ENCODE measurements around the gene GATAD1. TPM values are rescaled to one million over a fixed set of nuclear protein-coding genes. Genes with fewer than 3 reads are reported as not detected.

GATAD1 gene
- total RNA-seq, 1 donor from 2014 or later: 23.1 TPM

GRCh38 chr7:92506363-92506762 lies 59.1 kb downstream of the GATAD1 start:
- no peak overlapping the region for H3K27ac ChIP-seq (ENCODE audit: low read depth, low read length)
- Mint-ChIP-seq H3K27me3 (ENCODE audit: low read depth, unreplicated experiment) (no peaks in the 10 kb centered on the region), H3K36me3 (ENCODE audit: low read depth, unreplicated experiment) (peaks cover 3% of the 10 kb centered on the region), H3K4me3 (ENCODE audit: unreplicated experiment) (no peak overlapping the region), H3K9me3 (ENCODE audit: unreplicated experiment) (no peaks in the 10 kb centered on the region), H3K4me1 (ENCODE audit: low read depth, unreplicated experiment) (no peaks in the 10 kb centered on the region), H3K27ac (ENCODE audit: unreplicated experiment) (no peak overlapping the region)
- H3K36me3 ChIP-seq (ENCODE audit: insufficient read depth, low read length): peaks cover 4% of the 10 kb centered on the region
- H3K79me2 ChIP-seq (ENCODE audit: insufficient read depth, low read length): no peaks in the 10 kb centered on the region
- DNase-seq (ENCODE audit: low read depth): no peak
- no peak overlapping the region for H3K4me2 ChIP-seq (ENCODE audit: low read length)
- FAIRE-seq: no peak
- no peak overlapping the region for H3K9ac ChIP-seq (ENCODE audit: low read length)
- no peaks in the 10 kb centered on the region for H3K9me3 ChIP-seq (ENCODE audit: insufficient read depth, low read depth, low read length)
- no peaks in the 10 kb centered on the region for H3K27me3 ChIP-seq (ENCODE audit: insufficient read depth, low read length)
- H3K4me1 ChIP-seq (ENCODE audit: insufficient read depth, low read length): no peaks in the 10 kb centered on the region
- no peak overlapping the region for H3K4me3 ChIP-seq (ENCODE audit: insufficient read depth, low read depth, low read length)
- no peaks in the 10 kb centered on the region for H4K20me1 ChIP-seq (ENCODE audit: insufficient read depth, low read length)
- H2AFZ ChIP-seq (ENCODE audit: low read depth, low read length): no peak overlapping the region
- no peak for TF ChIP-seq CTCF (IDR thresholded peaks at IDR 0.05; ENCODE audit: insufficient read depth, low read depth, low read length)
- no peak for TF ChIP-seq EZH2 (IDR thresholded peaks at IDR 0.05; ENCODE audit: insufficient read depth, low read length)

- Histone ChIP-seq H3K79me2 (ENCODE audit: insufficient read depth, low read length) (no peaks in the 10 kb centered on the region), H3K27me3 (ENCODE audit: insufficient read depth, low read length) (no peaks in the 10 kb centered on the region), H3K4me1 (ENCODE audit: insufficient read depth, low read length) (no peaks in the 10 kb centered on the region), H3K36me3 (ENCODE audit: insufficient read depth, low read length) (peaks cover 4% of the 10 kb centered on the region), H3K4me2 (ENCODE audit: low read length) (no peak overlapping the region), H3K9ac (ENCODE audit: low read length) (no peak overlapping the region), H3K9me3 (ENCODE audit: insufficient read depth, low read depth, low read length) (no peaks in the 10 kb centered on the region), H3K4me3 (ENCODE audit: insufficient read depth, low read depth, low read length) (no peak overlapping the region), H3K27ac (ENCODE audit: low read depth, low read length) (no peak overlapping the region), H4K20me1 (ENCODE audit: insufficient read depth, low read length) (no peaks in the 10 kb centered on the region), H2AFZ (ENCODE audit: low read depth, low read length) (no peak overlapping the region)
- H3K4me1 Mint-ChIP-seq (ENCODE audit: low read depth, unreplicated experiment): peaks cover 2% of the 10 kb centered on the region
- peaks cover 3% of the 10 kb centered on the region for H3K36me3 Mint-ChIP-seq (ENCODE audit: low read depth, unreplicated experiment)
- no peaks in the 10 kb centered on the region for H3K27me3 Mint-ChIP-seq (ENCODE audit: low read depth, unreplicated experiment)
- TF ChIP-seq CTCF (IDR thresholded peaks at IDR 0.05; ENCODE audit: insufficient read depth, low read depth, low read length) (no peak), EZH2 (IDR thresholded peaks at IDR 0.05; ENCODE audit: insufficient read depth, low read length) (no peak)
- DNase-seq (ENCODE audit: low read depth) (no peak), FAIRE-seq (no peak)
- H3K27ac Mint-ChIP-seq (ENCODE audit: unreplicated experiment): no peak overlapping the region
- no peak overlapping the region for H3K4me3 Mint-ChIP-seq (ENCODE audit: unreplicated experiment)
- no peaks in the 10 kb centered on the region for H3K9me3 Mint-ChIP-seq (ENCODE audit: unreplicated experiment)
Measured at GRCh38 chr7:92508946-92509345, 61.7 kb downstream of the GATAD1 start.

Other genes starting within 250 kb of the GATAD1 start
- 25.9 and 33.9 TPM in 2 replicates for gene KRIT1, start 201.6 kb upstream of the GATAD1 start, total RNA-seq
- 83.3 and 86.1 TPM in 2 replicates for gene ANKIB1, start 201.5 kb upstream of the GATAD1 start, total RNA-seq
- 0.19 TPM in 1 of 2 replicates, not detected in the other for gene ERVW-1, start 30.5 kb downstream of the GATAD1 start, total RNA-seq
- gene PEX1, start 81.0 kb downstream of the GATAD1 start, total RNA-seq: 6.5 and 7.1 TPM in 2 replicates
- gene RBM48, start 81.3 kb downstream of the GATAD1 start, total RNA-seq: 9.7 and 10.3 TPM in 2 replicates
- 20.4 and 26.1 TPM in 2 replicates for gene FAM133B, start 142.9 kb downstream of the GATAD1 start, total RNA-seq